ENCODE measurements around the gene DNAJC13.
A peak's percentile ranks its signal among the peaks of the same experiment; 100 is the strongest.

Gene DNAJC13

DNA sequence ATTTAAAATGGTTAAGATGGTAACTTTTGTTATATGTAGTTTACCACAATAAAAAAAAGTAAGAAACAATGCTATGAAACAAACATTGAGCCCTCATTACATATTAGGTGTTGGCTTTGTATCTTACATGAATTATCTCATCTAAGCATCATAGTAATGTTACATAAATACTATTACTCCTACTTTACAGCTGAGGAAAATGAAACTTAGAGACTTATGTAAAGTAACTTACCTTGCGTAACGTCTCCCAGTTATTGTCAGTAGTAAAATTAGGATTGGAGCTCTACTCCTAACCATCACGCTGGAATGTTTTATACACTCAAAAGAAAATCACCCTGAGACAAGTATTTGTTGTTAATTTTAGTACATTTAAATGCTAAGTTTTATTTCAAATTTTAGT lies 42.2 kb downstream of the DNAJC13 start:
- H3K4me3 ChIP-seq (ENCODE audit: control insufficient read depth, low read depth, low read length), result no peak overlapping the region
- DNase-seq (ENCODE audit: low read depth), result no peak
- TF ChIP-seq, protein P1, sequence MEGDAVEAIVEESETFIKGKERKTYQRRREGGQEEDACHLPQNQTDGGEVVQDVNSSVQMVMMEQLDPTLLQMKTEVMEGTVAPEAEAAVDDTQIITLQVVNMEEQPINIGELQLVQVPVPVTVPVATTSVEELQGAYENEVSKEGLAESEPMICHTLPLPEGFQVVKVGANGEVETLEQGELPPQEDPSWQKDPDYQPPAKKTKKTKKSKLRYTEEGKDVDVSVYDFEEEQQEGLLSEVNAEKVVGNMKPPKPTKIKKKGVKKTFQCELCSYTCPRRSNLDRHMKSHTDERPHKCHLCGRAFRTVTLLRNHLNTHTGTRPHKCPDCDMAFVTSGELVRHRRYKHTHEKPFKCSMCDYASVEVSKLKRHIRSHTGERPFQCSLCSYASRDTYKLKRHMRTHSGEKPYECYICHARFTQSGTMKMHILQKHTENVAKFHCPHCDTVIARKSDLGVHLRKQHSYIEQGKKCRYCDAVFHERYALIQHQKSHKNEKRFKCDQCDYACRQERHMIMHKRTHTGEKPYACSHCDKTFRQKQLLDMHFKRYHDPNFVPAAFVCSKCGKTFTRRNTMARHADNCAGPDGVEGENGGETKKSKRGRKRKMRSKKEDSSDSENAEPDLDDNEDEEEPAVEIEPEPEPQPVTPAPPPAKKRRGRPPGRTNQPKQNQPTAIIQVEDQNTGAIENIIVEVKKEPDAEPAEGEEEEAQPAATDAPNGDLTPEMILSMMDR (conservative IDR thresholded peaks at IDR 0.05; ENCODE audit: control insufficient read depth, insufficient read depth, low read depth, low read length), result no peak

DNA sequence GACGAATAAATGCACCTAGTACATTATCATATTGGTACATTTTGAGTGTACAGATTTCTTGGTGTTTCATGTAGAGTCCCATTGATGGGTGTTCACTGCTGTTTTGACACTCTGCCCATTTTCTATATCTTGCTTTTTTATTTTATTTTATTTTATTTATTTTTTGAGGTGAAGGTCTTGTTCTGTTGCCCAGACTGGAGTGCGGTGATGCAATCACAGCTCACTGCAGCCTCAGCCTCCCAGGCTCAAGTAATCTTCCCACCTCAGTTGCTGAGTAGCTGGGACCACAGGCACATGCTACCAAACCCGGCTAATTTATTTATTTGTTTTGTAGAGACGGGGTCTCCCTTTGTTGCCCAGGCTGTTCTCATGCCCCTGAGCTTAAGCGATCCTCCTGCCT lies 44.2 kb downstream of the DNAJC13 start:
- no peak for DNase-seq (ENCODE audit: low read depth)
- TF ChIP-seq, protein P1 (conservative IDR thresholded peaks at IDR 0.05; ENCODE audit: control insufficient read depth, insufficient read depth, low read depth, low read length), result no peak
- H3K4me3 ChIP-seq (ENCODE audit: control insufficient read depth, low read depth, low read length), result no peak overlapping the region

DNA sequence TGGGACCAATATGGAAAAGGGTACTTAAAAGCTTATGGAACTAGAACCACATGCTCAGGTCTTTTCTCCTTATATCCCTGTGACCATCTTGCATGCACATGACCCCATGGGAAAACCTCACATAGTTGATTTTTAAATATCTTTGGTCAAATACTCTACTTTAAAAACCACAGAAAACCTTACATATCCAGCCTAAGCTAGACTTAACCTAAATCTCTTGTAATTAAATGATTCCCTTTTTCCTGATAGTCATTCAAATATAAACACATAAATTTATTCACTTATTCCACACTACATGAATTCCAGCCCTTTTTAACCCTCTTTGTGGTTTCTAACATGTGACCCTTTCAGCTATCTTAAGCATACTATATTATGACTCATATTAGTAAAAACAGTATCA lies 46.8 kb downstream of the DNAJC13 start:
- H3K4me3 ChIP-seq (ENCODE audit: control insufficient read depth, low read depth, low read length), result no peak overlapping the region
- TF ChIP-seq, protein P1 (conservative IDR thresholded peaks at IDR 0.05; ENCODE audit: control insufficient read depth, insufficient read depth, low read depth, low read length), result no peak
- peak; percentile 50 for DNase-seq (ENCODE audit: low read depth)

DNA sequence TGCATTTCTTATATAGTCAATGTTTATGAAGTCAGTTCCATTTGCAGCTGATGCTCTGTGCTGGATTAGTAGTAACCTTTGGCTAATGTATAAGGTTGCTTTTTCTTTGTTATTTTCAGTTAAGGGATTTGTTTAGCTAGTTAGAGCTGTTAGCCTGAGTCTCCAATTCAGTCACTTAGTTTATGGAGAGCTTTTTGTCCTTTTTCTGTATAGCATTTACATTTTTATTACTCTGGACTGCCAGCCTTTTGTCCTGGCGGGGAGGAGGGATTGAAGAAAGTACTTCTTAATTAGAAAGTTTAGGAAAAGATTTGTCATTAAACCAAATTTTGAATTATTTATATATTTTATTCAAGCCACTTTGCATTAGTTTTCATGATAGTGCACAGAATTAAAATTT lies 52.0 kb downstream of the DNAJC13 start:
- TF ChIP-seq, protein P1 (conservative IDR thresholded peaks at IDR 0.05; ENCODE audit: control insufficient read depth, insufficient read depth, low read depth, low read length), result no peak
- DNase-seq (ENCODE audit: low read depth), result no peak
- no peak overlapping the region for H3K4me3 ChIP-seq (ENCODE audit: control insufficient read depth, low read depth, low read length)

DNA sequence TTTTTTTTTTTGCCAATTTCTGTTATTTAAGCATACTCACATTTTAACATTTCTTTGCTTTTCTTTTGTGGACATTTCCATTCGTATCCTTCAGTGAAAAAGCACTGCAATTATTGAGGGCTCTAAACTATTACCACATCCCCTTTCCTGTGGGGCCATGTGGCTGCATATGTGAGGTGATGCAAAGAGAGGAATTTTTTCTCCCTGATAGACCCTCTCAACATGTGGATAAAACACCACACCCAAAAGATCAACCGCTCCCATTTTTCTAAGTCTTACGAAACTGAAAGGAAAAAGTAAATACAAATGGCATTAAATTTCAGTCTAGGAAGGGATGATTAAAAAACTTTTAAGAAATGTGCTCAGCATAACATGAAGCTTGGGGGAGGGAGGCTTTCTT lies 68.8 kb downstream of the DNAJC13 start:
- TF ChIP-seq, protein P1 (conservative IDR thresholded peaks at IDR 0.05; ENCODE audit: control insufficient read depth, insufficient read depth, low read depth, low read length), result no peak
- peak; percentile 57 for DNase-seq (ENCODE audit: low read depth)
- no peak overlapping the region for H3K4me3 ChIP-seq (ENCODE audit: control insufficient read depth, low read depth, low read length)

DNA sequence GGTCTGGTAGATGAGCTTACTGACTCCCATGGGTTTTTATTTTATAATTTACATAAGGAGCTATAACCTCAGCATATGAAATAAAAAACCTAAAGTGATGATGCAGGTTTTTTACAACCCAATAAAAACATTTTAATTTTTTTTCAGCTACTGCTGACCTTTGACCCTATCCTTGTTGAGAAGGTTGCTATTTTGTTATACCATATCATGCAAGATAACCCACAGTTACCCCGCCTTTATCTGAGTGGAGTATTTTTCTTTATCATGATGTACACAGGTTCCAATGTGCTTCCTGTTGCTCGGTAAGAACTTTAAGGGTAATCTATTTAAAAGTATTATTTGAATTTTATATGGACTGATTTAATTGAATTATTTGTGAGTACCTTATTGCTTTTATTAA lies 70.8 kb downstream of the DNAJC13 start:
- TF ChIP-seq, protein P1 (conservative IDR thresholded peaks at IDR 0.05; ENCODE audit: control insufficient read depth, insufficient read depth, low read depth, low read length), result no peak
- DNase-seq (ENCODE audit: low read depth), result no peak

DNA sequence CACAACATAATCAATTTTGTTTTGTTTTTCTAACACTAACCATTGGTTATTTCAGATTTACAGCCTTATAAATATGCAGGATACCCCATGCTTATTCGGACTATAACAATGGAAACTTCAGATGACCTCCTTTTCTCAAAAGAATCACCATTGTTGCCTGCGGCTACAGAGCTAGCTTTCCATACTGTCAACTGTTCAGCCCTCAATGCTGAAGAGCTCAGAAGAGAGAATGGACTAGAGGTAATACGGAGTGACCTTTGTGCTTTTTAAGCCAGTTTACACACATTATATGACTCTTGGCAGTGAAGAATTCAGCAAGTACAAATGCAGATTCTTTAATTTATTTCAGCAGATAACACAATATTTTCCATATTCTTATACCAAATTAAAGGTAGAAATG lies 81.8 kb downstream of the DNAJC13 start:
- DNase-seq (ENCODE audit: low read depth), result no peak
- H3K4me3 ChIP-seq (ENCODE audit: control insufficient read depth, low read depth, low read length), result no peak overlapping the region
- TF ChIP-seq, protein P1 (conservative IDR thresholded peaks at IDR 0.05; ENCODE audit: control insufficient read depth, insufficient read depth, low read depth, low read length), result no peak

More for the DNA sequence above, 70.8 kb downstream of the DNAJC13 start:
- H3K4me3 ChIP-seq (ENCODE audit: control insufficient read depth, low read depth, low read length), result no peak overlapping the region
